Stimulated activated CD4-positive, alpha-beta T cell treated with anti-CD3 and anti-CD28 coated beads, Interleukin-2, amount 100 ng/mL, for 48 hours (primary cell): ENCODE measurements around the gene CHST12.
A peak's percentile ranks its signal among the peaks of the same experiment; 100 is the strongest.
"Not testable (repeated sequence)": the region's sequence is repeated elsewhere in the genome, so short reads cannot be mapped to it uniquely, and the experiment has no call there.

ENCODE experiments used
- DNase-seq, 2 donors: peaks; one replicate each; pipeline ENCODE4 v3.0.0-alpha.2; 2020

CHST12 gene

DNA sequence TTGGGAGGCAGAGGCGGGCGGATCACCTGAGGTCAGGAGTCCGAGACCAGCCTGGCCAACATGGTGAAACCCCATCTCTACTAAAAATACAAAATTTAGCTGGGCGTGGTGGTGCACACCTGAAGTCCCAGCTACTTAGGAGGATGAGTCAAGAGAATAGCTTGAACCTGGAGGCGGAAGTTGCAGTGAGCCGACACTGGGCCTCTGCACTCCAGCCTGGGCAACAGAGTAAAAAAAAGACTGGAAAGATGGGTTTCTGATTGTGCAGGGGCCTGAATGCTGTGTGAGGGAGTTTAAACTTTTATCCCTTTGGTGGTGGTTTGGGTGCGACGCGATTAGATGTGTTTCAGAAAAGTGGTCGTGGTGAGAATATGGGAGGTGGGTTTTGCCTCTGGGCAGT lies 1.8 kb downstream of the CHST12 start:
- no peak for DNase-seq

DNA sequence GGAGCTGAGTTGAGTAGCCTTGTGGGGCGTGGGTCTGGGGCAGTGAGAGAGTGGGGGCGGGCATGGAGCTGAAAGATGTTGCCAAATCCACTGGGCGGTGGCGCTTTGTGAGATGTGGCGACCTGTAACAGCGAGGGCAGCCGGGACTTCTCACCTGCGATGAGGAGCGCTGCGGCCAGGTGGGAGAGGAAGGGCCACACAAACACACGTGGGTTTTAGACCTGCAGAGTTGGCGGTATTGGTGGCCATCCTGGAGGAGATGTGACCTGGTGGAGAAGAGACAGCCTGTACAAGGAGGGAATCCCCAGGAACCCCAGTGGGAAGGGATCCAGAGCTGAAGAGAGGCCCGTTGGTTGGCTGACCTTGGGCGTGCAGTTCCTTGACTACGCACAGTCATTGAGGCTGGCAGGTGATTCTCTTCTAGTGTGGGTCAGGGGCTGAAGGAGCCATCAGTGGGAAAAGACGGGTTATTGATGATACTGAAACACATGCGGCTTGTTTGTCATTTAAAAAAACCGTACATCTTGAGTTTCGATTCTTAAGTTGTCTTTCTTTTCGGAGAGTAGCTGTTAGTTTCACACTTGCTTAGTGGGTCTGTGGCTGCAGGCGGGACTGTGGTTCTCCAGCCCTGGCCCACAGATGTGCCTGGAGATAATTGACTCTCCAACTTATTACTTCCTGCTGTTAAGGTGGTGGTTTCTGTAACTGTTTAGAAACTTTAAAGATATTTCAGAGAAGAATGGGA lies 2.4 kb downstream of the CHST12 start:
- DNase-seq: peak; percentile 43 to 46

DNA sequence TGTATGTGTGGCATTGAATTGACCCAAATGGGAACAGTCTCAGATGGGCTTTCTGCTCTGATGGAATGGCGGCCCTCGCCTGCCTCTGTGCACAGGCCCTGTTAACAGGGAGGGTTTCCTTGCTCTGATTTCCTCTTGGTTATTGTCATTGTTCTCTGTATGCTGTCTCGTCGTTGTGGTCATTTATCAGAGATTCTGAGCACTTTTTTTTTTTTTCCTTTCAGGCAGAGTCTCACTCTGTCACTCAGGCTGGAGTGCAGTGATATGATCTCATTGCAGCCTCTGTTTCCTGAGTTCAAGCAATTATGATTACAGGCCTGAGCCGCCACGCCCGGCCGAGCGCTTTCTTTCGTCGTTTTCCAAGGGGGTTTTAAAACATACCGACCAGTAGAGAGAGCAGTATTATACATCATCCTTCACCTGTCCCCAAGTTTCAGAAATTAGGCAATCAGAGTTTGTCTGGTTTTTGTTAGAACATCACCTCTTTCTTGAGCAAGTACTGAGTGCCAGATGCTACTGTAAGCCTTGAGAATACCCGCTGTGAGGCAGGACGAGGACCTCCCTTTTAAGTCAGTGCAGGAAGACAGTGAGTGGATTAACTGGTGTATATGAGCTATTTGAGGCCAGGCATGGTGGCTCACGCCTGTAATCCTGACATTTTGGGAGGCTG lies 6.5 kb downstream of the CHST12 start:
- no peak for DNase-seq

DNA sequence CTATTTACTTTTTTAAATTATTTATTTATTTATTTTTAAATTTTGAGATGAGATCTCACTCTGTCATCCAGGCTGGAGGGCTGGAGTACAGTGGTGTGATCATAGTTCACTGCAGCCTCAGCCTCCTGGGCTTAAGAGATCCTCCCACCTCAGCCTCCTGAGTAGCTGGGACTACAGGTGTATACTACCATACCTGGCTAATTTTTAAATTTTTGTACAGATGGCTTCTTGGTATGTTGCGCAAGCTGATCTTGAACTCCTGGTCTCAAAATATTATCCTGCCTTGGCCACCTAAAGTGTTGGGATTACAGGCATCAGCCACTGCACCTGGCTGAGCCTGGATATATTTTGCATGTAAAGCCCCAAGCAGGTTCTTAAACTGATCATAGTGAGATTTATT lies 7.6 kb downstream of the CHST12 start:
- no peak for DNase-seq

DNA sequence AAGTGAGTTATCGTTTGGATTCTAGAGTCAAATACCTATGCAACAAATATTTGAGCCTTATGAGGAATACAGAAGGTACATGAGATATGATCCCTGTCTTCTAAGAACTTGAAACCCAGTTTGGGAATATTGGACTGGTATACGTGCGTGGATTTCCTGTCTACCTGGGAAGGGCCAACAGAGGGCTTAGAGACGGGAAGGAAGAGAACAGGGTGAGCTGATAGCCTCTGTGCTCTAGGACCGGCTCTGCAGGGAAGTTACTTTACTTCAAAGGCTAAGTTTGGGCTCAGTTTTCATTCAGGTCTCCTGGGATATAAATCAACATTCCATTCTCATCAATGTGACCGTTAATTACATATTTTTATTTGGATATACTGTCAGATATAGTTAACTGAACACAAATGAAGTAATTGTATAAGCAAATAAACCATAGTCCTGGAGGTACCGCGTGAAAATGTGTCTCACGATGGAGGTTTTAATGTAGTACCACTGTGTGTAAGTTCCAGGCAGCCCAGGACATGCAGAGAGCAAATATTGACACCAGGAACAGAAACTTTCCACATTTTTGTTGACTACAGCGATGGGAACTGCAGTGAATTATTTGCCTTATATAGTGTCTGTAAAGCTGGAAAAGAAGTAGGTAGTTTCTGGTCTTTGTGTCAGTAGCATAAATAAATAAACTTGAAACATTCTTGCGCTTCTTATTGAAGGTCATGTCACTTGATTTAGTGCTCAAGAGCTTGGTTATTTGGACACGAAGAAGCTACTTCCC lies 8.6 kb downstream of the CHST12 start:
- no peak for DNase-seq

DNA sequence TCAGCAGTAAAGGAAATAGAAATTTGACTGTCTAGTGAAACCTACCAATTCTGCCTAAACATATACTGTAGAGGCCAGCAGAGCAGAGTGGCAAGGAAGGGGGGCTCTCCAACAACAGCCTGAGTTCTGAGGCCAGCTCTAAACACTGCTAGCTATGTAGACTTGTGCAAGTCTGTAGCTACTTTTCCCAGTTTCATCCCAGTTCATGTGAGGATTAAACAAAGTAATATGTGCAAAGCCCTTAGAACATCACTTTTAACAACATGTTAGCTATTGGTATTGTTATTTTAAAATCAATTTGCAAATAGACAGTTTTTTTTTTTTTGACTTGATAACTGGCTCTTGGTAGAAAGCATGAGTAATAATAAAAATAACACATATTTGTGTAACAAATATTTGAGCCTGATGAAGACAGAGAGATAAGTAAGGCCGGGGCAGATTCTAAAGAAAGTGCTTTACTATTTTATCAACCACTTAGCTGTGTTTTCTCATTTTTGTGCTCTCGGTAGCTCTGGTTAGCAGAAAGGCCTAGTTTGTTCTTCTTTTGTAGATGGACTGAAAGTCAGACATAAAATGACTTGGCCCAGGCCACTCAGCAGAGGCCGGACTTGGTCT lies 9.3 kb downstream of the CHST12 start:
- DNase-seq: no peak

DNA sequence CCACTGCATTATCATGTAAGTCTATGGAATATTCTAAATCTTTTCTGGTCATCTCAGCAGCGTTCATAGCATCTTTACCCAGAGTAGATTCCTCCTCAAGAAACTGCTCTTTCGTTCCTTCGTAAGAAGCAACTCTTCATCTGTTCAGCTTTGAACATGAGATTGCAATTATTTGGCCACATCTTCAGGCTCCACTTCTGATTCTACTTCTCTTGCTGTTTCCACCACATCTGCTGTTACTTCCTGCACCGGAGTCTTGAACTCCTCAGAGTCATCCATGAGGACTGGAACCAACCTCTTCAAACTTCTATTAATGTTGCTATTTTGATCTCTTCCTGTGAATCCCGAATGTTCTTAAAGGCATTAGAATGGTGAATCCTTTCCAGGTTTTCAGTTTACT lies 12.7 kb downstream of the CHST12 start:
- no peak for DNase-seq

DNA sequence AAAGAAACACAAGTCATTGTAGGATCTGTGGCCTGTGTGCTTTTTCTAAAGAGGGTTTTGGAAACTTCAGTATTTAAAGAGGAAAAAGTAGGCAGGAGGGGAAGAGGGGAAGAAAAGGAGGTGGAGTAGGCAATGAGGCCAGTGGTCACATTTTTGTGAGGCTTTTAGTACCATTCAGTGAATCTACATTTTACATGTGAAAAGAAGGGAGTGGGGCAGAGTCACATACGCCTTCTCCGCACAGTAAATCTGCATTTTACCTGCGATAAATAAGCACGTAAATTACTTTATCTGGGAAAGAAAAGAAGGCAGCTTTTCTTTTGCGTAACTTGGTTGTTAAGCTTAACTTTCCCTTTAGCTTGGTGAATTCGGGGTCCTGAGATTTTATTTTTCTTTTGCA lies 13.2 kb downstream of the CHST12 start:
- no peak for DNase-seq

DNA sequence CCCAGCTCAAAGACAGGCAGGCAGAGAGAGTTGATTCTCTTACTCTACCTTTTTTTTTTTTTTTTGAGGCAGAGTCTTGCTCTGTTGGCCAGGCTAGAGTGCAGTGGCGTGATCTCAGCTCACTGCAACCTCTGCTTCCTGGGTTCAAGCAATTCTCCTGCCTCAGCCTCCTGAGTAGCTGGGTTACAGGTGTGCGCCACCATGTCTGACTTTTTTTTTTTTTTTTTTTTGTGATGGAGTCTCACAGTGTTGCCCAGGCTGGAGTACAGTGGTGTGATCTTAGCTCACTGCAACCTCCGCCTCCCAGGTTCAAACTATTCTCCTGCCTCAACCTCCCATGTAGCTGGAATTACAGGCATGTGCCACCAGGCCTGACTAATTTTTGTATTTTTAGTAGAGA lies 13.8 kb downstream of the CHST12 start:
- DNase-seq: not testable (repeated sequence)

DNA sequence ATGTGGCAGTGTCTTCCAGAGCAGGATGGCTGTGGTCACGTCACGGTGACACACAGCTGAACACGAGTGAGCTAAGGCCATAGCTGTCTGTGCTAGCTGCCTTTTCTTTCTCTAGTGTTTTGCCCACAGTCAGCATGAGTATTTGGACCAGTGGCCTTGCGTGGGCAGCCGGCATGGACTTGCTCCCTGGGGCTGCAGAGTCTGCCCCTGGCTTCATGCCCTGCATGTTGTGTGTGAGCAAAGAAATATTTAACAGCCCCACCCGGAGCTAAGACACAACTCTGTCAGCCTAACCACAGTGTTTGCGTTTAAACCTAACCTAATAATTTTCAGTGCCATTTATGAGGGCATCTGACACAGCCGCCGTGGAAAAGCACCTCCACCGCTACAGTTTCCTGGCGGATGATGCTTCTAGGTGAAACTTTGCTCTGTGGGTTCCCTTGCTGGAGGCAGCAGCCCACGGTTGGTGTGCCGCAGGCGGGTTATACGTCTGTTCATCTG lies 14.6 kb downstream of the CHST12 start:
- DNase-seq: no peak

DNA sequence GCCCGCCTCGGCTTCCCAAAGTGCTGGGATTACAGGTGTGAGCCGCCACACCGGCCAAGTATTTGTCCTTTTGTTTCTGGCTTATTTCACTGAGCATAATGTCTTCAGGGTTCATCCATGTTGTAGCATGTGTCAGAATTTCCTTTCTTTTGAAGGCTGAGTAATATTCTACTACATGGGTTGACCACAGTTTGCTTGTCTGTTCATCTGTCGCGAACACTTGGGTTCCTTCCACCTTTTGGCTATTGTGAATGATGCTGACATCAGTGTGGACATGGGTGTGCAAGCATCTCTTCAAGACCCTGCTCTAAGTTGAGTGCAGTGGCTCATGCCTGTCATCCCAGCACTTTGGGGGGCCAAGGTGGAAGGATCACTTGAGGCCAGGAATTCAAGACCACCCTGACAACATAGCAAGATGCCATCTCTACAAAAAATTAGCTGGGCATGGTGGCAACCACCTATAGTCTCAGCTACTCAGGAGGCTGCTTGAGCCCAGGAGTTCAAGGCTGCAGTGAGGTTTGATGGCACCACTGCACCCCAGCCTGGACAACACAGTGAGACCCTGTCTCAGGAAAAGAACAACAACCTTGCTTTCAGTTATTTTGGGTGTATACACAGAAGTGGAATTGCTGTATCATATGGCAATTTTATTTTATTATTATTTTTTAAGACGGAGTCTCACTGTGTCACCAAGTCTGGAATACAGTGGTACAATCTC lies 17.0 kb downstream of the CHST12 start:
- DNase-seq: no peak

DNA sequence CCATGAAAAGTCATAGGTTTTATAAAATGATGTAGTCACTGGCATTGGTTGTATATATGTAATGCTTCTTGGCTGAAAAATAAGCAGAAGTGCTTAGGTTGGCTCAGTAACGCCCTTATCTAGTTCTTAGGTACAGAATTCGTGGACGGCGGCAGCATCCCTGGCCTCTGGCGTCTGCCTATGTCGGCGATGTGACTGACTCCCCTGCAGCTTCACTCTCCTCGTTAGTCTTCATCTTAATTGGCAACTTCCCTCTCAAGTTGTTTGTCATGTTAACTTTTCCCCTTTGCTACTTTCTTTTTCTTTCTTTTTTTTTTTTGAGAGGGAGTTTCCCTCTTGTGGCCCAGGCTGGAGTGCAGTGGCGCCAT lies 18.5 kb downstream of the CHST12 start:
- no peak for DNase-seq

DNA sequence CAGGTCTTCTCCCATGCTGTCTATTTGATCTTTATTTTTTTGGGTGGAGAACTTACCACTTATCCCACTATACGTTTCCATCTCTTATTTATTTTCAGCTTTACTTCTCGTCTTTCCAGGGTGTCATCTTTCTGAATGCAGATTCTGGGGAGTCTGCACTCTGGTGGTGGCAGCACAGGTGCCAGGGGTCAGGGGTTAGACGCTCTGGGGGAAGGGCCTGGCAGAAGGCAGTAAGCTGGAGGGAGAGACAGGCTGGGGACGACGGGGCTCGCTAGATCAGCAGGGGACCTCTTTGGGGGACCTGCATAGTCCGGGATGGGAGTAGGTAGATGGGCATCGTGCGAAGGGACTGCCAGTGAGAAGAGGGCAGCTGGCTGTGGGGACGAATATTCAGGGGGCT lies 22.3 kb downstream of the CHST12 start:
- no peak for DNase-seq

DNA sequence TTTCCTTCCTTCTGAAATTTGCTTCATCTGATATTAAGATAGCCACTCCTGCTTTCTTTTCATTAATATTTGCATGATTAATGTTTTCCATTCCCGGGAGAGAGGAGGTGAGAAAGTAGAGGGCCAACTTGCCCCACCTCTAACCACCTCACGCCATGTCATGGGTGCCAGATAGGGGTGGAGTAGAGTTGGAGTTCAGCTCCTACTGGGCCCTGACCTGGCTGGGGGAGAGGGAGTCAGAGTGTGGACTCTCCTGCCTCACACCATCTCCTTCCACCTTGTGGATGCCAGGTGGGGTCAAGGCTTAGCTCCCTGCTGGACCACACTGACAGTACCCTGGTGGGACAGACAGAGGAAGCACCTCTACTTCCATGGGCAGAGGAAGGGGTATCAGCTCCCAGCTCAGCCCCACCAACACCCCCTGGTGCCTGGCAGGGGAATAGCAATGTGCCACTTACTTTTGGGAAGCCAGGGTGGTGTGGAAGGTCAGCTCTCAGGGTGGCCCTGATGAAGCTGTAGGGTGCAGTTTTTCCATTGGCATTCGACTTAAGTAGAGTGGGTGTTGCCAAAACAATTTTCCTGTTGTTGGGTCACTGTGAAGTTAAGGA lies 28.0 kb downstream of the CHST12 start:
- peak; percentile 41 to 48 for DNase-seq

DNA sequence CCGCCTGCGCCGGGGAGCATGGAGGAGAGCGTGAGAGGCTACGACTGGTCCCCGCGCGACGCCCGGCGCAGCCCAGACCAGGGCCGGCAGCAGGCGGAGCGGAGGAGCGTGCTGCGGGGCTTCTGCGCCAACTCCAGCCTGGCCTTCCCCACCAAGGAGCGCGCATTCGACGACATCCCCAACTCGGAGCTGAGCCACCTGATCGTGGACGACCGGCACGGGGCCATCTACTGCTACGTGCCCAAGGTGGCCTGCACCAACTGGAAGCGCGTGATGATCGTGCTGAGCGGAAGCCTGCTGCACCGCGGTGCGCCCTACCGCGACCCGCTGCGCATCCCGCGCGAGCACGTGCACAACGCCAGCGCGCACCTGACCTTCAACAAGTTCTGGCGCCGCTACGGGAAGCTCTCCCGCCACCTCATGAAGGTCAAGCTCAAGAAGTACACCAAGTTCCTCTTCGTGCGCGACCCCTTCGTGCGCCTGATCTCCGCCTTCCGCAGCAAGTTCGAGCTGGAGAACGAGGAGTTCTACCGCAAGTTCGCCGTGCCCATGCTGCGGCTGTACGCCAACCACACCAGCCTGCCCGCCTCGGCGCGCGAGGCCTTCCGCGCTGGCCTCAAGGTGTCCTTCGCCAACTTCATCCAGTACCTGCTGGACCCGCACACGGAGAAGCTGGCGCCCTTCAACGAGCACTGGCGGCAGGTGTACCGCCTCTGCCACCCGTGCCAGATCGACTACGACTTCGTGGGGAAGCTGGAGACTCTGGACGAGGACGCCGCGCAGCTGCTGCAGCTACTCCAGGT lies 29.7 kb downstream of the CHST12 start:
- no peak for DNase-seq

DNA sequence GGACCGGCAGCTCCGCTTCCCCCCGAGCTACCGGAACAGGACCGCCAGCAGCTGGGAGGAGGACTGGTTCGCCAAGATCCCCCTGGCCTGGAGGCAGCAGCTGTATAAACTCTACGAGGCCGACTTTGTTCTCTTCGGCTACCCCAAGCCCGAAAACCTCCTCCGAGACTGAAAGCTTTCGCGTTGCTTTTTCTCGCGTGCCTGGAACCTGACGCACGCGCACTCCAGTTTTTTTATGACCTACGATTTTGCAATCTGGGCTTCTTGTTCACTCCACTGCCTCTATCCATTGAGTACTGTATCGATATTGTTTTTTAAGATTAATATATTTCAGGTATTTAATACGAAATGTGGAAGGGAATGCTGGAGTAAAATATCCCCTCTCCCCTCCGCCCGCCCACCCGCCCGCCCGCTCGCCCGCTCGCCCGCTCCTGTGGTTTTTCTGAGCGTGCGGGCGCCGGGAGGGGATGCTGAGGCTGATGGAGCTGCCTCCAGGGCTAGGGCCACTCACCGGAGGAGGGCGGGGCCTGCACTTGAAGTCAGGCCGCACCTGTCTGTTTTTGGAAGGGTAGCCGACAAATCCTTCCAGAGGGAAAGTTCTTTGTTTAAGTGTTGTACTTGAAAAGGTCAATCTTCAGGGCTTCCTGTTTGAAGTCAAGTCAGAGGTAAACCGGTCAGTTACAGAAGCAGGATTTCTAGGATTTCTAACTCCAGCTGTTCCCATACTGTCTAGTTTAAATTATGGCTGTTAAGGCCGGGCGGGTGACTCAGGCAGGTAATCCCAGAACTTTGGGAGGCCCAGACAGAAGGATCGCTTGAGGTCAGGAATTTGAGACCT lies 30.5 kb downstream of the CHST12 start:
- no peak for DNase-seq

DNA sequence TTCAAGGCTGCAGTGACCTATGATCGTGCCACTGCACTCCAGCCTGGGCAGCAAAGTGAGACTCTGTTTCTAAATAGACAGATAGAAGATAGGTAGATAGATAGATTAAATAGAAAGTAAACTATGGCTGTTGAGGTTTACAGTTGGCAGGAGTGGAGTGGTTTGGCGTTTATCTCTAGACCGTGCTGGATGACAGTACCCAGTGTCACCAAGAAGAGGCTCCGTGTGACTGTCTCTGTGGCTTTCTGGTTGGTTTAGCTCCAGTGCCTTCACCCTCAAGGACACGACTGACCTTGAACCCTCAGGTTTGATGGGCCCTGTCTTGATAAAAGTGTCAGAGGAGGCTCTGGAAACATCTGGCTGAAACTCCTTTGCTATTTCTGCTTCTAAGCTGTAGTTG lies 31.7 kb downstream of the CHST12 start:
- no peak for DNase-seq

DNA sequence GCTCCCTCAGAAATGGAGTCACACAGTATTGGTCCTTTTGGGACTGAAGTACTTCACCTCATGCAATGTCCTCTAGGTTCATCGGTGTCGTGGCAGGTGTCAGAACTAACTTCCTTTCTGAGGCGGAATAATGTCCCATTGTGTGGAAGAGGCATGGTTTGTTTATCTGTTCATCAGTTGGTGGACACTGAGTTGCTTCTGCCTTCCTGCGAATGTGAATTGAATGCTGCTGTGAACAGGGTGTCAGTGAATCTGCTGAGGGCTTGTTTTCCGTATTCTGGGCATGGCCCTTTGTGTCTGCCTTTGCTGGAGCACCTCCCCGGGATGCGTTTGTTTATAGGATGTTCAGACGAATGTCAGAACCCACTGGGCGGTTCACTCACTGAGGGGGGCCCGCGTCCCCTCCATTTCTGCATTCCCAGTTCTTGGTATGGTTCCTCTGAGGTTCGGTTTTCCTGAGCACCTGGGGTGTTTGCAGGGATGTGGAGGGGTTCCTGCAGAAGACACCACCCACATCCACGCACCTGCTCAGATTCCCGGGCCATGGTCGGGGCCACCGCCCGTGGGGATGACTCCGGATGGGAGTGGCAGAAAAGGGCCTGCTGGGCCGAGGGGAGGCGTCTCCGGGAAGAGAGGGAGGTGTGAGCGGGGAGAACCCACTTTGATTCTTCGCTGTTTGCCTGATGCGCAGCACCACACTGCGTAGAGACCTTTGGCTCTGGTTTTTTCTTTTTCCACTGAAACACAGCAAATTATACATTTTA lies 33.1 kb downstream of the CHST12 start:
- no peak for DNase-seq

DNA sequence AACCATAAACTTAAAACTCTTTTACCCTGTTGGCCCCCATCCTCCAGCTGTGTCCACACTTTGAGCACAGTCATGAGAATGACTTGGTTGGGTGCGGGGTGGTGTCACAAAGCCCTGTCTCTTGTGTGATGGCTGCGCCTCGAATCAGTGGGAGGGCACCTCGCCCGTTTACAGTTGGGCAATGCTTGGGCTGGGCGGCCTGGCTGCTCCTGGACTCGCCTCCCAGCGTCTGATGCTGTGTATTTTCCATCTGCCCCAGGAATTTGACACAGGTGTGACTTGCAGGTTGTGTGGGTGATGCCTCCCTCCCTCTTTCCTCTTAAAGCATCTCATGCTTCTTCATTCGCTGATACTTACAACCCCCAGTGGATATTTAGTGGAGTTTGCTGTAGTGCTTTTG lies 33.7 kb downstream of the CHST12 start:
- DNase-seq: no peak
